H9 (cell line): ENCODE data around the gene ARHGAP25. TPM values are rescaled to one million over a fixed set of nuclear protein-coding genes. Genes with fewer than 3 reads are reported as not detected.

Source experiments
- DNase-seq: peaks from one replicate; pipeline ENCODE4 v3.0.0-alpha.2; 2017
- H2AFZ ChIP-seq: one replicate; pipeline ENCODE4 v1.6.1; 2013; ENCODE audit warnings: mild to moderate bottlenecking, low read length, control low read depth, moderate library complexity
- H2AK5ac ChIP-seq: 2 replicates; pipeline ENCODE4 v1.6.1; 2013; ENCODE audit warnings: low read length, control low read depth, mixed read lengths; ENCODE audit not compliant: insufficient read length
- H2BK120ac ChIP-seq: one replicate; pipeline ENCODE4 v1.6.1; 2013; ENCODE audit warnings: low read depth, mild to moderate bottlenecking, low read length, control low read depth, inconsistent platforms; ENCODE audit not compliant: poor library complexity, severe bottlenecking
- H2BK12ac ChIP-seq: 2 replicates; pipeline ENCODE4 v1.6.1; 2013; ENCODE audit warnings: low read length, control low read depth, mixed read lengths, low read depth; ENCODE audit not compliant: insufficient read length
- H2BK15ac ChIP-seq: 2 replicates; pipeline ENCODE4 v1.6.1; 2013; ENCODE audit warnings: low read depth, low read length, control low read depth
- H2BK20ac ChIP-seq: one replicate; pipeline ENCODE4 v1.6.1; 2013; ENCODE audit warnings: low read depth, mild to moderate bottlenecking, low read length, control low read depth, inconsistent platforms; ENCODE audit not compliant: poor library complexity, severe bottlenecking
- H2BK5ac ChIP-seq: 2 replicates; pipeline ENCODE4 v1.6.1; 2013; ENCODE audit warnings: low read length, control low read depth, mixed read lengths; ENCODE audit not compliant: insufficient read length
- H3K14ac ChIP-seq: 2 replicates; pipeline ENCODE4 v1.6.1; 2013; ENCODE audit warnings: low read length, control low read depth; ENCODE audit not compliant: insufficient read depth
- H3K18ac ChIP-seq: 2 replicates; pipeline ENCODE4 v1.6.1; 2013; ENCODE audit warnings: low read depth, mild to moderate bottlenecking, mixed read lengths, low read length, control low read depth; ENCODE audit not compliant: insufficient read length
- H3K23ac ChIP-seq: 2 replicates; pipeline ENCODE4 v1.6.1; 2013; ENCODE audit warnings: low read length, control low read depth, mixed read lengths, low read depth; ENCODE audit not compliant: insufficient read length
- H3K23me2 ChIP-seq: 2 replicates; pipeline ENCODE4 v1.6.1; 2013; ENCODE audit warnings: low read depth, mild to moderate bottlenecking, mixed read lengths, low read length, control low read depth; ENCODE audit not compliant: insufficient read length, poor library complexity, severe bottlenecking
- H3K27ac ChIP-seq: 2 replicates; pipeline ENCODE4 v1.5.1; 2013; ENCODE audit warnings: low read length, control low read depth, mixed read lengths, low read depth; ENCODE audit not compliant: insufficient read length
- H3K27me3 ChIP-seq: 2 replicates; pipeline ENCODE4 v1.6.1; 2013; ENCODE audit warnings: low read length, control low read depth, inconsistent platforms; ENCODE audit not compliant: insufficient read depth
- H3K4ac ChIP-seq: 2 replicates; pipeline ENCODE4 v1.6.1; 2013; ENCODE audit warnings: low read depth, mild to moderate bottlenecking, control low read depth, inconsistent platforms, low read length, moderate library complexity
- H3K4me1 ChIP-seq: 2 replicates; pipeline ENCODE4 v1.6.1; 2013; ENCODE audit warnings: low read length, control low read depth, inconsistent platforms; ENCODE audit not compliant: insufficient read depth
- H3K4me2 ChIP-seq: 2 replicates; pipeline ENCODE4 v1.6.1; 2013; ENCODE audit warnings: low read length, control low read depth, mixed read lengths; ENCODE audit not compliant: insufficient read length, insufficient read depth
- H3K56ac ChIP-seq: 2 replicates; pipeline ENCODE4 v1.6.1; 2013; ENCODE audit warnings: low read depth, mild to moderate bottlenecking, mixed read lengths, low read length, control low read depth; ENCODE audit not compliant: insufficient read length
- H3K79me1 ChIP-seq: 2 replicates; pipeline ENCODE4 v1.6.1; 2013; ENCODE audit warnings: low read depth, mild to moderate bottlenecking, moderate library complexity, low read length, control low read depth, inconsistent platforms; ENCODE audit not compliant: insufficient read depth, poor library complexity, severe bottlenecking
- H3K79me2 ChIP-seq: 2 replicates; pipeline ENCODE4 v1.6.1; 2013; ENCODE audit warnings: low read length, control low read depth, inconsistent platforms; ENCODE audit not compliant: insufficient read depth
- H3K9ac ChIP-seq: 2 replicates; pipeline ENCODE4 v1.6.1; 2013; ENCODE audit warnings: low read length, control low read depth, mixed read lengths; ENCODE audit not compliant: insufficient read length; ENCODE audit errors: extremely low read depth
- H3K9me3 ChIP-seq: one replicate; pipeline ENCODE4 v1.6.1; 2013; ENCODE audit warnings: low read depth, low read length, inconsistent platforms; ENCODE audit not compliant: control insufficient read depth
- H3T11ph ChIP-seq: one replicate; pipeline ENCODE4 v1.6.1; 2013; ENCODE audit warnings: mild to moderate bottlenecking, low read length, control low read depth, inconsistent platforms
- H4K20me1 ChIP-seq: one replicate; pipeline ENCODE4 v1.6.1; 2013; ENCODE audit not compliant: control insufficient read depth, insufficient read length, insufficient read depth
- H4K5ac ChIP-seq: 2 replicates; pipeline ENCODE4 v1.6.1; 2013; ENCODE audit warnings: low read depth, mild to moderate bottlenecking, mixed read lengths, low read length, control low read depth; ENCODE audit not compliant: insufficient read length
- H4K8ac ChIP-seq: replicated peaks from 2 replicates; pipeline ENCODE4 v1.6.1; 2013; ENCODE audit warnings: low read length, control low read depth, mixed read lengths, low read depth; ENCODE audit not compliant: insufficient read length
- H4K91ac ChIP-seq: 2 replicates; pipeline ENCODE4 v1.6.1; 2013; ENCODE audit warnings: low read depth, mild to moderate bottlenecking, moderate library complexity, mixed read lengths, low read length, control low read depth; ENCODE audit not compliant: insufficient read length
- H3K27ac Mint-ChIP-seq, 3 experiments: 2 replicates in 2 of 3; 3 replicates in 1 of 3; pipeline ENCODE4 v1.8.0; 2020 to 2021; ENCODE audit warnings: mixed read lengths in 3 of 3, mild to moderate bottlenecking in 1 of 3, moderate library complexity in 1 of 3
- H3K27me3 Mint-ChIP-seq: 2 replicates; pipeline ENCODE4 v1.8.0; 2021; ENCODE audit warnings: low read depth, mild to moderate bottlenecking, moderate library complexity, mixed read lengths
- H3K36me3 Mint-ChIP-seq, 3 experiments: 2 replicates in 2 of 3; 3 replicates in 1 of 3; pipeline ENCODE4 v1.8.0; 2020 to 2021; ENCODE audit warnings: low read depth in 3 of 3, mixed read lengths in 3 of 3; ENCODE audit not compliant: insufficient read depth in 1 of 3
- H3K4me1 Mint-ChIP-seq, 2 experiments: 2 replicates each; pipeline ENCODE4 v1.8.0; 2020; ENCODE audit warnings: mixed read lengths in 2 of 2
- H3K4me3 Mint-ChIP-seq, 2 experiments: 2 replicates in 1 of 2; 3 replicates in 1 of 2; pipeline ENCODE4 v1.8.0; 2020 to 2021; ENCODE audit warnings: mild to moderate bottlenecking in 2 of 2, mixed read lengths in 2 of 2, moderate library complexity in 1 of 2
- H3K9me3 Mint-ChIP-seq, 2 experiments: 2 replicates in 1 of 2; 3 replicates in 1 of 2; pipeline ENCODE4 v1.8.0; 2020; ENCODE audit warnings: mild to moderate bottlenecking in 2 of 2, mixed read lengths in 2 of 2, moderate library complexity in 1 of 2
- CTCF ChIP-seq: fragments of 200-600 bp; sonication (generic); conservative IDR thresholded peaks from 3 replicates; pipeline ENCODE4 v1.8.0; 2021; ENCODE audit warnings: antibody characterized with exemption, mild to moderate bottlenecking
- WGBS: extraction: QIAGEN DNeasy Blood & Tissue Kit; methylation state at CpG from one replicate; pipeline ENCODE4 v1.1.7; 2013; ENCODE audit warnings: missing lambda C conversion rate, low lambda C conversion rate, mixed read lengths; ENCODE audit not compliant: insufficient read length; ENCODE audit errors: extremely low coverage; 5-methylcytosine and 5-hydroxymethylcytosine counted together
- total RNA-seq: library from RNA; stranded (reverse); gene quantifications from 2 replicates; pipeline ENCODE4 v1.2.1, GENCODE V29; 2021

ARHGAP25 gene
- total RNA-seq, 1 experiment from 2014 or later = 1.3 TPM

GRCh38 chr2:68837861-68838341, 103.3 kb downstream of the ARHGAP25 start:
- no peaks in the 10 kb centered on the region for H3K27me3 ChIP-seq
- H3K4me2 ChIP-seq = no peak overlapping the region
- no peak overlapping the region for H4K5ac ChIP-seq
- Mint-ChIP-seq H3K36me3 (peaks cover 0 to 10% (median 7%) of the 10 kb centered on the region in 3 experiments; a peak in 3 of 7 replicates), H3K9me3 (peaks cover 16 to 19% of the 10 kb centered on the region in 2 experiments), H3K27ac (no peak overlapping the region), H3K4me1 (peaks cover 0 to 3% of the 10 kb centered on the region in 2 experiments; a peak in 1 of 4 replicates), H3K27me3 (no peaks in the 10 kb centered on the region; the same call in 1 of the 2 replicates), H3K4me3 (no peak overlapping the region)
- H3K4me1 ChIP-seq = no peaks in the 10 kb centered on the region
- no peaks in the 10 kb centered on the region for H3K79me2 ChIP-seq
- no peak overlapping the region for H3K27ac ChIP-seq
- no peak overlapping the region for H3K9ac ChIP-seq
- H2BK12ac ChIP-seq = no peak overlapping the region
- no peak for DNase-seq
- WGBS = no CpG with 5 or more reads among the region's 3 CpGs
- no peak for TF ChIP-seq CTCF
- no peak overlapping the region for H3K23ac ChIP-seq
- no peak overlapping the region for H2BK15ac ChIP-seq
- H4K20me1 ChIP-seq = no peaks in the 10 kb centered on the region
- H2AK5ac ChIP-seq = no peak overlapping the region
- H4K8ac ChIP-seq = no peak overlapping the region
- H4K91ac ChIP-seq = no peak overlapping the region
- H2BK20ac ChIP-seq = no peak overlapping the region
- H3K14ac ChIP-seq = no peak overlapping the region
- no peak overlapping the region for H3K4ac ChIP-seq
- no peak overlapping the region for H2BK120ac ChIP-seq
- H3K23me2 ChIP-seq = no peaks in the 10 kb centered on the region
- H3K9me3 ChIP-seq = peaks cover 4% of the 10 kb centered on the region
- no peaks in the 10 kb centered on the region for H3K79me1 ChIP-seq
- no peak overlapping the region for H3T11ph ChIP-seq
- no peak overlapping the region for H3K18ac ChIP-seq
- H2AFZ ChIP-seq = no peak overlapping the region
- H2BK5ac ChIP-seq = no peak overlapping the region
- no peak overlapping the region for H3K56ac ChIP-seq
